Liver (tissue), 9 donors: ENCODE measurements around the gene TMEM141. TPM values are rescaled to one million over a fixed set of nuclear protein-coding genes. Genes with fewer than 3 reads are reported as not detected.

Source experiments
- DNase-seq: peaks from one replicate; pipeline ENCODE4 v3.0.0-alpha.2; 2017; ENCODE audit warnings: low spot score
- H3K27ac ChIP-seq, 2 donors: one replicate each; pipeline ENCODE4 v1.7.0; 2013; ENCODE audit warnings: inconsistent platforms in 2 of 2, low read length in 2 of 2, control low read depth in 1 of 2, low read depth in 1 of 2, mild to moderate bottlenecking in 1 of 2
- H3K27me3 ChIP-seq, 4 donors: one replicate each; pipeline versions ENCODE4 v1.6.1 to v1.7.0; 2013; ENCODE audit warnings: low read length in 3 of 4, inconsistent platforms in 1 of 4, mild to moderate bottlenecking in 1 of 4, moderate library complexity in 1 of 4; ENCODE audit not compliant: control insufficient read depth in 4 of 4, insufficient read depth in 4 of 4
- H3K36me3 ChIP-seq, 4 donors: one replicate each; pipeline versions ENCODE4 v1.6.1 to v1.7.0; 2013; ENCODE audit warnings: low read length in 3 of 4, mild to moderate bottlenecking in 3 of 4, low read depth in 1 of 4, moderate library complexity in 1 of 4; ENCODE audit not compliant: control insufficient read depth in 4 of 4, insufficient read depth in 3 of 4
- H3K4me1 ChIP-seq, 4 donors: one replicate each; pipeline versions ENCODE4 v1.6.1 to v1.7.0; 2013; ENCODE audit warnings: low read length in 3 of 4, mild to moderate bottlenecking in 3 of 4, moderate library complexity in 1 of 4; ENCODE audit not compliant: control insufficient read depth in 4 of 4, insufficient read depth in 4 of 4
- H3K4me3 ChIP-seq, 3 donors: one replicate each; pipeline versions ENCODE4 v1.6.1 to v1.7.0; 2013; ENCODE audit warnings: low read length in 3 of 3, control low read depth in 1 of 3, low read depth in 1 of 3, mild to moderate bottlenecking in 1 of 3
- H3K9ac ChIP-seq, 2 donors: one replicate each; pipeline ENCODE4 v1.7.0; 2013; ENCODE audit warnings: low read length in 2 of 2, mild to moderate bottlenecking in 2 of 2, moderate library complexity in 2 of 2, control low read depth in 1 of 2, low read depth in 1 of 2
- H3K9me3 ChIP-seq, 4 donors: one replicate each; pipeline versions ENCODE4 v1.6.1 to v1.7.0; 2013; ENCODE audit warnings: low read length in 3 of 4; ENCODE audit not compliant: control insufficient read depth in 4 of 4
- ATF3 ChIP-seq: IDR thresholded peaks from 2 replicates; pipeline ENCODE4 v1.6.1; 2016; ENCODE audit warnings: antibody characterized with exemption
- CTCF ChIP-seq: fragments of 150-350 bp; IDR thresholded peaks from 2 replicates; pipeline ENCODE4 v1.5.1; 2017; ENCODE audit warnings: improper control_type of control experiment, low read depth, low read length; ENCODE audit not compliant: missing input control
- EGR1 ChIP-seq, 2 donors: IDR thresholded peaks; 2 replicates each; pipeline ENCODE4 v1.6.1; 2016 to 2018; ENCODE audit warnings: antibody characterized with exemption in 2 of 2, low read depth in 2 of 2
- GABPA ChIP-seq, 2 donors: IDR thresholded peaks in 1 of 2; conservative IDR thresholded peaks in 1 of 2; 2 replicates each; pipeline ENCODE4 v1.6.1; 2016; ENCODE audit warnings: antibody characterized with exemption in 2 of 2, mild to moderate bottlenecking in 1 of 2, moderate library complexity in 1 of 2
- HNF4A ChIP-seq, 2 donors: conservative IDR thresholded peaks; 2 replicates each; pipeline ENCODE4 v1.6.1; 2016; ENCODE audit warnings: antibody characterized with exemption in 2 of 2, mild to moderate bottlenecking in 2 of 2
- HNF4G ChIP-seq: IDR thresholded peaks from 2 replicates; pipeline ENCODE4 v1.6.1; 2016; ENCODE audit warnings: antibody characterized with exemption
- JUND ChIP-seq, 2 donors: IDR thresholded peaks; 2 replicates each; pipeline ENCODE4 v1.6.1; 2016; ENCODE audit warnings: antibody characterized with exemption in 2 of 2
- MAX ChIP-seq: IDR thresholded peaks from 2 replicates; pipeline ENCODE4 v1.6.1; 2016; ENCODE audit warnings: antibody characterized with exemption
- NR2F2 ChIP-seq: IDR thresholded peaks from 2 replicates; pipeline ENCODE4 v1.6.1; 2016; ENCODE audit warnings: antibody characterized with exemption
- RAD21 ChIP-seq, 2 donors: IDR thresholded peaks; 2 replicates each; pipeline ENCODE4 v1.6.1; 2016; ENCODE audit warnings: antibody characterized with exemption in 2 of 2, mild to moderate bottlenecking in 2 of 2
- REST ChIP-seq: IDR thresholded peaks from 2 replicates; pipeline ENCODE4 v1.6.1; 2016; ENCODE audit warnings: antibody characterized with exemption, mild to moderate bottlenecking
- RXRA ChIP-seq, 2 donors: IDR thresholded peaks; 2 replicates each; pipeline ENCODE4 v1.6.1; 2017 to 2018; ENCODE audit warnings: antibody characterized with exemption in 2 of 2, mild to moderate bottlenecking in 1 of 2
- SP1 ChIP-seq: IDR thresholded peaks from 2 replicates; pipeline ENCODE4 v1.6.1; 2018; ENCODE audit warnings: antibody characterized with exemption, mild to moderate bottlenecking
- TAF1 ChIP-seq: conservative IDR thresholded peaks from 2 replicates; pipeline ENCODE4 v1.6.1; 2016; ENCODE audit warnings: antibody characterized with exemption, mild to moderate bottlenecking
- YY1 ChIP-seq: IDR thresholded peaks from 2 replicates; pipeline ENCODE4 v1.6.1; 2016; ENCODE audit warnings: antibody characterized with exemption, mild to moderate bottlenecking
- ZBTB33 ChIP-seq: IDR thresholded peaks from 2 replicates; pipeline ENCODE4 v1.6.1; 2016; ENCODE audit warnings: antibody characterized with exemption
- WGBS: extraction: QIAGEN DNeasy Blood & Tissue Kit; methylation state at CpG from one replicate; pipeline ENCODE4 v1.1.7; 2013; 5-methylcytosine and 5-hydroxymethylcytosine counted together
- polyA plus RNA-seq, 2 donors: library from polyadenylated mRNA; stranded (reverse) in 1 of 2; unstranded in 1 of 2; fragments of 200-250 nt in 1 of 2; fragments of >200 nt in 1 of 2; fragmentation: Nextera tagmentation in 1 of 2; extraction: Ambion mirVana in 1 of 2; gene quantifications; one replicate each; pipeline versions ENCODE4 v1.2.1 to v1.2.3, GENCODE V29; 2013 to 2015
- total RNA-seq, 2 donors: library from RNA; depleted of rRNA; stranded (reverse); fragments of >200 nt; gene quantifications; one replicate each; pipeline ENCODE4 v1.2.3, GENCODE V29; 2014
- donor health status: healthy.
- donor health status: healthy.
- donor health status: healthy.
- donor health status: healthy.
- donor health status: healthy.

Gene TMEM141
- total and polyA plus RNA-seq, 4 donors = 32.2 to 74.7 (median 66.2) TPM

GRCh38 chr9:136792321-136793085 lies 1.4 kb downstream of the TMEM141 start:
- 80% methylated on average over 15 of the region's 15 CpGs for WGBS
- H3K9ac ChIP-seq = no peak overlapping the region
- peaks cover 0 to 2% (median under 1%) of the 10 kb centered on the region in 4 donors for H3K36me3 ChIP-seq
- H3K27ac ChIP-seq = peak overlapping the region in 1 of 2 donors; percentile 91
- H3K4me3 ChIP-seq = no peak overlapping the region
- H3K9me3 ChIP-seq = no peaks in the 10 kb centered on the region
- H3K4me1 ChIP-seq = peaks cover 6 to 46% (median 36%) of the 10 kb centered on the region in 4 donors
- TF ChIP-seq YY1 (no peak), CTCF (no peak), JUND (IDR thresholded peaks at IDR 0.05) (no peak), SP1 (no peak), MAX (no peak), EGR1 (IDR thresholded peaks at IDR 0.05; ENCODE audit: low read depth in 2 of 2) (no peak), ZBTB33 (no peak), REST (no peak), HNF4G (no peak), GABPA (IDR thresholded peaks at IDR 0.05 in 1 of 2, conservative IDR thresholded peaks at IDR 0.05 in 1 of 2) (no peak), TAF1 (no peak), RXRA (IDR thresholded peaks at IDR 0.05) (no peak), HNF4A (conservative IDR thresholded peaks at IDR 0.05) (no peak), NR2F2 (no peak), RAD21 (IDR thresholded peaks at IDR 0.05) (no peak), ATF3 (no peak)
- H3K27me3 ChIP-seq = no peaks in the 10 kb centered on the region
- DNase-seq = no peak
